IMR-90 (cell line): ENCODE results near the gene MND1. TPM values are rescaled to one million over a fixed set of nuclear protein-coding genes. Genes with fewer than 3 reads are reported as not detected.

Source experiments
- ATAC-seq: fragments of 200-7000 bp; cut with Tn5 transposase; 2 replicates; pipeline ENCODE4 v1.9.1; 2020; ENCODE audit warnings: low read depth, mild to moderate bottlenecking, moderate library complexity
- BruUV-seq: library from RNA; stranded (reverse); fragments of 400-500 nt; replicated peaks from 2 replicates; lab custom pipeline; 2021; lab: Mats Ljungman, UMichigan
- CTCF ChIA-PET: fragments of 300-600 bp; formaldehyde crosslinking; extraction: SDS; loops from one replicate; lab custom pipeline; 2021; ENCODE audit warnings: antibody characterized with exemption; lab: Yijun Ruan, JAX
- POLR2A ChIA-PET: fragments of 300-600 bp; sonication (Branson Sonifier 250); formaldehyde crosslinking; loops from one replicate; lab custom pipeline; 2022; ENCODE audit warnings: antibody characterized with exemption; ENCODE audit not compliant: unreplicated experiment; lab: Charles Lee
- DNase-seq: peaks from one replicate; pipeline ENCODE4 v3.0.0; 2013
- H2AFZ ChIP-seq: replicated peaks from 2 replicates; pipeline ENCODE3; 2013; ENCODE audit warnings: low read length, mild to moderate bottlenecking; ENCODE audit not compliant: poor library complexity
- H2AK5ac ChIP-seq: 2 replicates; pipeline ENCODE4 v1.6.1; 2013; ENCODE audit warnings: low read depth, low read length, inconsistent platforms
- H2AK9ac ChIP-seq: replicated peaks from 2 replicates; pipeline ENCODE3; 2013; ENCODE audit warnings: mild to moderate bottlenecking, low read depth, low read length, moderate library complexity; ENCODE audit not compliant: poor library complexity
- H2BK120ac ChIP-seq: 2 replicates; pipeline ENCODE4 v1.6.1; 2013; ENCODE audit warnings: low read depth, low read length, inconsistent platforms
- H2BK15ac ChIP-seq: 3 replicates; pipeline ENCODE4 v1.6.1; 2013; ENCODE audit warnings: low read depth, low read length, inconsistent platforms
- H2BK20ac ChIP-seq: 2 replicates; pipeline ENCODE4 v1.6.1; 2013; ENCODE audit warnings: low read depth, mild to moderate bottlenecking, inconsistent platforms, low read length, moderate library complexity
- H2BK5ac ChIP-seq: 2 replicates; pipeline ENCODE4 v1.6.1; 2013; ENCODE audit warnings: mild to moderate bottlenecking, low read depth, low read length, inconsistent platforms; ENCODE audit not compliant: poor library complexity, severe bottlenecking
- H3K14ac ChIP-seq: replicated peaks from 2 replicates; pipeline ENCODE4 v1.6.1; 2013; ENCODE audit warnings: low read depth, low read length, inconsistent platforms
- H3K18ac ChIP-seq: 2 replicates; pipeline ENCODE4 v1.6.1; 2013; ENCODE audit warnings: low read depth, low read length, control low read depth
- H3K23ac ChIP-seq: 2 replicates; pipeline ENCODE4 v1.6.1; 2013; ENCODE audit warnings: low read depth, low read length, inconsistent platforms
- H3K27ac ChIP-seq: 2 replicates; pipeline ENCODE4 v1.5.1; 2013; ENCODE audit warnings: mild to moderate bottlenecking, control low read depth, low read length; ENCODE audit not compliant: insufficient read depth
- H3K27me3 ChIP-seq: 2 replicates; pipeline ENCODE4 v1.6.1; 2013; ENCODE audit warnings: low read length; ENCODE audit not compliant: control insufficient read depth, insufficient read depth
- H3K36me3 ChIP-seq: 2 replicates; pipeline ENCODE4 v1.6.1; 2013; ENCODE audit warnings: low read length, mixed read lengths; ENCODE audit not compliant: control insufficient read depth, insufficient read depth
- H3K4ac ChIP-seq: 2 replicates; pipeline ENCODE4 v1.6.1; 2013; ENCODE audit warnings: low read depth, low read length, inconsistent platforms
- H3K4me1 ChIP-seq: 2 replicates; pipeline ENCODE4 v1.6.1; 2013; ENCODE audit warnings: low read length, mixed read lengths; ENCODE audit not compliant: control insufficient read depth, insufficient read depth
- H3K4me2 ChIP-seq: 2 replicates; pipeline ENCODE4 v1.6.1; 2013; ENCODE audit warnings: low read depth, mild to moderate bottlenecking, control low read depth, low read length, moderate library complexity
- H3K4me3 ChIP-seq: 2 replicates; pipeline ENCODE4 v1.5.1; 2013; ENCODE audit warnings: low read depth, mild to moderate bottlenecking, control low read depth, low read length, moderate library complexity; ENCODE audit not compliant: insufficient read depth
- H3K56ac ChIP-seq: 2 replicates; pipeline ENCODE4 v1.6.1; 2013; ENCODE audit warnings: low read length, inconsistent platforms; ENCODE audit not compliant: insufficient read depth; ENCODE audit errors: extremely low read depth
- H3K79me1 ChIP-seq, 2 experiments: 2 replicates each; pipeline ENCODE4 v1.6.1; 2013; ENCODE audit warnings: low read length in 2 of 2, inconsistent platforms in 1 of 2, low read depth in 1 of 2
- H3K9ac ChIP-seq: 2 replicates; pipeline ENCODE4 v1.6.1; 2013; ENCODE audit warnings: low read depth, low read length, control low read depth
- H3K9me1 ChIP-seq: 2 replicates; pipeline ENCODE4 v1.6.1; 2013; ENCODE audit warnings: low read length, inconsistent platforms; ENCODE audit not compliant: insufficient read depth
- H3K9me3 ChIP-seq: 2 replicates; pipeline ENCODE4 v1.6.1; 2013; ENCODE audit warnings: low read length; ENCODE audit not compliant: control insufficient read depth, insufficient read depth
- H4K20me1 ChIP-seq: 2 replicates; pipeline ENCODE4 v1.6.1; 2013; ENCODE audit warnings: low read length, inconsistent platforms; ENCODE audit not compliant: insufficient read depth
- H4K5ac ChIP-seq: 2 replicates; pipeline ENCODE4 v1.6.1; 2013; ENCODE audit warnings: mild to moderate bottlenecking, low read depth, low read length, control low read depth
- H4K8ac ChIP-seq, 2 experiments: 2 replicates each; pipeline ENCODE4 v1.6.1; 2013; ENCODE audit warnings: low read depth in 2 of 2, low read length in 2 of 2, control low read depth in 1 of 2, inconsistent platforms in 1 of 2
- H4K91ac ChIP-seq: 2 replicates; pipeline ENCODE4 v1.6.1; 2013; ENCODE audit warnings: low read depth, low read length, inconsistent platforms; ENCODE audit not compliant: insufficient read depth
- CEBPB ChIP-seq: IDR thresholded peaks from 2 replicates; pipeline ENCODE4 v1.6.1; 2012; ENCODE audit warnings: low read depth, low read length, improper control_type of control experiment
- CHD1 ChIP-seq: IDR thresholded peaks from 2 replicates; pipeline ENCODE4 v1.6.1; 2012; ENCODE audit warnings: low read depth, low read length, improper control_type of control experiment
- FOS ChIP-seq: fragments of 150-350 bp; IDR thresholded peaks from 2 replicates; pipeline ENCODE4 v1.6.1; 2016; ENCODE audit warnings: low read depth, low read length
- MAFK ChIP-seq: IDR thresholded peaks from 2 replicates; pipeline ENCODE4 v1.6.1; 2012; ENCODE audit warnings: low read depth, low read length, improper control_type of control experiment
- MXI1 ChIP-seq: IDR thresholded peaks from 2 replicates; pipeline ENCODE4 v1.6.1; 2012; ENCODE audit warnings: low read depth, mild to moderate bottlenecking, low read length, moderate library complexity, borderline replicate concordance
- NFE2L2 ChIP-seq: fragments of 150-350 bp; IDR thresholded peaks from 2 replicates; pipeline ENCODE4 v1.6.1; 2016; ENCODE audit warnings: low read depth, mild to moderate bottlenecking, low read length
- POLR2A ChIP-seq: IDR thresholded peaks from 2 replicates; pipeline ENCODE4 v1.6.1; 2012; ENCODE audit warnings: mild to moderate bottlenecking, low read depth, low read length
- RAD21 ChIP-seq: IDR thresholded peaks from 2 replicates; pipeline ENCODE4 v1.6.1; 2012; ENCODE audit warnings: low read length, improper control_type of control experiment
- SMC3 ChIP-seq: fragments of 150-350 bp; IDR thresholded peaks from 2 replicates; pipeline ENCODE4 v1.6.1; 2016; ENCODE audit warnings: low read depth, mild to moderate bottlenecking, antibody characterized with exemption, low read length, moderate library complexity
- WGBS, 2 experiments: methylation state at CpG; one replicate each; pipeline versions ENCODE4 v1.1.5 to v1.1.7; 2013; ENCODE audit warnings: missing lambda C conversion rate in 2 of 2; ENCODE audit not compliant: insufficient read length in 1 of 2; ENCODE audit errors: extremely low coverage in 2 of 2; 5-methylcytosine and 5-hydroxymethylcytosine counted together
- dilution Hi-C: fragments of 300-500 bp; cut with HindIII; formaldehyde crosslinking; loops from one replicate; pipeline ENCODE4 v1.14.3; 2018; ENCODE audit warnings: low sequenced_read_pairs; ENCODE audit not compliant: unreplicated experiment
- in situ Hi-C: fragments of 300-500 bp; cut with MboI; formaldehyde crosslinking; loops from 3 replicates; pipeline ENCODE4 v1.14.3; 2019; ENCODE audit warnings: low sequenced_read_pairs, inconsistent platforms, mixed read lengths
- intact Hi-C: fragments of 100-400 bp; cut with micrococcal nuclease; formaldehyde crosslinking; loops from 2 replicates; pipeline ENCODE4 v1.10.0; 2022
- polyA plus RNA-seq, 3 experiments: library from polyadenylated mRNA; depleted of rRNA; stranded (reverse); fragments of >200 nt; gene quantifications; 2 replicates each; pipeline ENCODE4 v1.2.3, GENCODE V29; 2012; ENCODE audit warnings: low replicate concordance in 1 of 3
- total RNA-seq: library from RNA; depleted of rRNA; stranded (reverse); fragments of >200 nt; gene quantifications from 2 replicates; pipeline ENCODE4 v1.2.3, GENCODE V29; 2012
- TF ChIP-seq, protein P1 (sequence below): conservative IDR thresholded peaks from 2 replicates; pipeline ENCODE4 v1.5.1; 2012; ENCODE audit warnings: mild to moderate bottlenecking, low read depth, low read length, improper control_type of control experiment
- TF ChIP-seq, protein P2 (sequence below): fragments of 150-350 bp; IDR thresholded peaks from 2 replicates; pipeline ENCODE4 v1.6.1; 2016; ENCODE audit warnings: low read depth, mild to moderate bottlenecking, low read length, moderate library complexity, borderline replicate concordance

MND1 gene
- total and polyA plus RNA-seq, 2 of the 4 experiments (the other 2 are of a cell fraction): 0.36 to 3.5 TPM

DNA sequence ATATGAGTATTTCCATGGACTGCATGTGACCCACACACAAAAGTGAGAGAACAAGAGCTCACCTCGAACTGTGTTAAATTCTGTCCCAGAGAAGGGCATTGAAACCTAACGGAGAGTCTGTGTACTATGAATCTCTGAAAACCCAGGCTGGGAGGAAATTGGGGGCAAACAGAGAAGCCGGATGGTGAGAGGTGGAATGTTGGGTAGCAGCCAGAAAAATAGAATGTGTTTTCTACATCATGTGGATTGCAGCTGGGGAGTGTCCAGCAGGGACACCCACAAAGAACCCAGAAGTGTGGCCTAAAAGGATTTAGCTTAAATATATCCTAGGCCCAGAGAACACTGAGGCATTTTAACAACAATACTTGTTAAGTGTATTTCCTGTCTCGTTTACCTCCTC, 38.6 kb downstream of the MND1 start:
- intact Hi-C loops: no loop called here
- Histone ChIP-seq H2AK9ac (no peak overlapping the region), H3K9me3 (no peaks in the 10 kb centered on the region), H3K23ac (no peak overlapping the region), H2BK5ac (no peak overlapping the region), H3K4ac (no peak overlapping the region), H3K14ac (no peak overlapping the region), H2BK120ac (no peak overlapping the region), H4K91ac (no peak overlapping the region), H3K27ac (no peak overlapping the region), H3K36me3 (no peaks in the 10 kb centered on the region), H3K9me1 (no peaks in the 10 kb centered on the region), H3K56ac (no peak overlapping the region), H4K20me1 (no peaks in the 10 kb centered on the region), H3K18ac (no peak overlapping the region), H3K9ac (no peak overlapping the region), H4K8ac (no peak overlapping the region), H3K27me3 (no peaks in the 10 kb centered on the region), H4K5ac (no peak overlapping the region; the same call in 1 of the 2 replicates), H3K4me1 (no peaks in the 10 kb centered on the region), H3K79me1 (no peaks in the 10 kb centered on the region), H2AK5ac (no peak overlapping the region), H2BK20ac (no peak overlapping the region), H2AFZ (no peak overlapping the region), H2BK15ac (no peak overlapping the region), H3K4me2 (no peak overlapping the region), H3K4me3 (no peak overlapping the region)
- CTCF ChIA-PET: no interaction called here
- WGBS, 2 experiments: 81% methylated on average over 2 of the region's 4 CpGs; no CpG with 5 or more reads in 1 of the 2 experiments
- in situ Hi-C loops: no loop called here
- POLR2A ChIA-PET: no interaction called here
- BruUV-seq: no TSS peak
- TF ChIP-seq, protein P1, sequence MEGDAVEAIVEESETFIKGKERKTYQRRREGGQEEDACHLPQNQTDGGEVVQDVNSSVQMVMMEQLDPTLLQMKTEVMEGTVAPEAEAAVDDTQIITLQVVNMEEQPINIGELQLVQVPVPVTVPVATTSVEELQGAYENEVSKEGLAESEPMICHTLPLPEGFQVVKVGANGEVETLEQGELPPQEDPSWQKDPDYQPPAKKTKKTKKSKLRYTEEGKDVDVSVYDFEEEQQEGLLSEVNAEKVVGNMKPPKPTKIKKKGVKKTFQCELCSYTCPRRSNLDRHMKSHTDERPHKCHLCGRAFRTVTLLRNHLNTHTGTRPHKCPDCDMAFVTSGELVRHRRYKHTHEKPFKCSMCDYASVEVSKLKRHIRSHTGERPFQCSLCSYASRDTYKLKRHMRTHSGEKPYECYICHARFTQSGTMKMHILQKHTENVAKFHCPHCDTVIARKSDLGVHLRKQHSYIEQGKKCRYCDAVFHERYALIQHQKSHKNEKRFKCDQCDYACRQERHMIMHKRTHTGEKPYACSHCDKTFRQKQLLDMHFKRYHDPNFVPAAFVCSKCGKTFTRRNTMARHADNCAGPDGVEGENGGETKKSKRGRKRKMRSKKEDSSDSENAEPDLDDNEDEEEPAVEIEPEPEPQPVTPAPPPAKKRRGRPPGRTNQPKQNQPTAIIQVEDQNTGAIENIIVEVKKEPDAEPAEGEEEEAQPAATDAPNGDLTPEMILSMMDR: no peak
- TF ChIP-seq MXI1 (no peak), POLR2A (no peak), CHD1 (no peak), NFE2L2 (no peak), SMC3 (no peak), FOS (no peak), MAFK (no peak), CEBPB (no peak), RAD21 (no peak)
- TF ChIP-seq, protein P2, sequence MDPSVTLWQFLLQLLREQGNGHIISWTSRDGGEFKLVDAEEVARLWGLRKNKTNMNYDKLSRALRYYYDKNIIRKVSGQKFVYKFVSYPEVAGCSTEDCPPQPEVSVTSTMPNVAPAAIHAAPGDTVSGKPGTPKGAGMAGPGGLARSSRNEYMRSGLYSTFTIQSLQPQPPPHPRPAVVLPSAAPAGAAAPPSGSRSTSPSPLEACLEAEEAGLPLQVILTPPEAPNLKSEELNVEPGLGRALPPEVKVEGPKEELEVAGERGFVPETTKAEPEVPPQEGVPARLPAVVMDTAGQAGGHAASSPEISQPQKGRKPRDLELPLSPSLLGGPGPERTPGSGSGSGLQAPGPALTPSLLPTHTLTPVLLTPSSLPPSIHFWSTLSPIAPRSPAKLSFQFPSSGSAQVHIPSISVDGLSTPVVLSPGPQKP: no peak
- DNase-seq (no peak), ATAC-seq (no peak; the same call in 1 of the 2 replicates)
- dilution Hi-C loops: no loop called here
